GM23338 (cell line): Measurements from ENCODE around the gene FBXO31. TPM values are rescaled to one million over a fixed set of nuclear protein-coding genes. Genes with fewer than 3 reads are reported as not detected.

Experiments used
- ATAC-seq: fragments of 200-7000 bp; cut with Tn5 transposase; 3 replicates; pipeline ENCODE4 v1.9.1; 2020
- DNase-seq: peaks from one replicate; pipeline ENCODE4 v3.0.0-alpha.2; 2015; ENCODE audit warnings: low spot score
- H2AFZ ChIP-seq: fragments of 200-600 bp; sonication (generic); 2 replicates; pipeline ENCODE4 v1.8.0; 2016; ENCODE audit warnings: antibody characterized with exemption, mild to moderate bottlenecking, moderate library complexity
- H3F3A ChIP-seq: fragments of 200-600 bp; sonication (generic); replicated peaks from 2 replicates; pipeline ENCODE4 v1.8.0; 2017; ENCODE audit warnings: antibody characterized with exemption, mixed run types, low read depth
- H3K27ac ChIP-seq: fragments of 200-600 bp; sonication (generic); 2 replicates; pipeline ENCODE4 v1.6.1; 2016; ENCODE audit warnings: low read depth
- H3K27me3 ChIP-seq: fragments of 200-600 bp; sonication (generic); 2 replicates; pipeline ENCODE4 v1.8.0; 2016; ENCODE audit warnings: mild to moderate bottlenecking, mixed run types, moderate library complexity; ENCODE audit not compliant: insufficient read depth
- H3K36me3 ChIP-seq: fragments of 200-600 bp; sonication (generic); 2 replicates; pipeline ENCODE4 v1.8.0; 2016; ENCODE audit warnings: mild to moderate bottlenecking; ENCODE audit not compliant: insufficient read depth
- H3K4me1 ChIP-seq: fragments of 200-600 bp; sonication (generic); 2 replicates; pipeline ENCODE4 v1.8.0; 2016; ENCODE audit warnings: mild to moderate bottlenecking, moderate library complexity; ENCODE audit not compliant: insufficient read depth
- H3K4me2 ChIP-seq: fragments of 200-600 bp; sonication (generic); 2 replicates; pipeline ENCODE4 v1.7.1; 2017; ENCODE audit warnings: mixed run types
- H3K4me3 ChIP-seq: fragments of 200-600 bp; sonication (generic); 2 replicates; pipeline ENCODE4 v1.6.1; 2016; ENCODE audit warnings: mixed run types
- H3K79me2 ChIP-seq: fragments of 200-600 bp; sonication (generic); replicated peaks from 2 replicates; pipeline ENCODE4 v1.8.0; 2017; ENCODE audit warnings: mild to moderate bottlenecking; ENCODE audit not compliant: insufficient read depth
- H3K9me2 ChIP-seq: fragments of 200-600 bp; sonication (generic); 2 replicates; pipeline ENCODE4 v1.8.0; 2017; ENCODE audit not compliant: insufficient read depth
- H4K20me1 ChIP-seq: fragments of 200-600 bp; sonication (generic); replicated peaks from 2 replicates; pipeline ENCODE4 v1.8.0; 2017; ENCODE audit warnings: mild to moderate bottlenecking; ENCODE audit not compliant: insufficient read depth
- H3K27ac Mint-ChIP-seq: 2 replicates; pipeline ENCODE4 v1.8.0; 2020; ENCODE audit warnings: inconsistent platforms, mild to moderate bottlenecking, moderate library complexity, mixed read lengths
- H3K27me3 Mint-ChIP-seq: 3 replicates; pipeline ENCODE4 v1.8.0; 2022; ENCODE audit warnings: low read depth, mild to moderate bottlenecking, moderate library complexity, mixed read lengths, inconsistent platforms; ENCODE audit not compliant: insufficient read depth, poor library complexity
- H3K36me3 Mint-ChIP-seq: 3 replicates; pipeline ENCODE4 v1.8.0; 2021; ENCODE audit warnings: low read depth, mild to moderate bottlenecking, inconsistent platforms, moderate library complexity, mixed read lengths
- H3K4me1 Mint-ChIP-seq: 3 replicates; pipeline ENCODE4 v1.8.0; 2020; ENCODE audit warnings: mild to moderate bottlenecking, inconsistent platforms, mixed read lengths
- H3K4me3 Mint-ChIP-seq: 3 replicates; pipeline ENCODE4 v1.8.0; 2021; ENCODE audit warnings: moderate library complexity, mild to moderate bottlenecking, inconsistent platforms, mixed read lengths
- H3K9me3 Mint-ChIP-seq: 3 replicates; pipeline ENCODE4 v1.8.0; 2020; ENCODE audit warnings: moderate library complexity, mild to moderate bottlenecking, inconsistent platforms, mixed read lengths
- CREB1 ChIP-seq: fragments of 250-450 bp; sonication (Bioruptor Pico); IDR thresholded peaks from 2 replicates; pipeline ENCODE4 v1.5.0; 2020; ENCODE audit warnings: low read depth, mild to moderate bottlenecking, moderate library complexity
- EZH2 ChIP-seq: fragments of 200-600 bp; sonication (generic); IDR thresholded peaks from one replicate; pipeline ENCODE4 v1.8.0; 2017; ENCODE audit warnings: antibody characterized with exemption, mild to moderate bottlenecking, low read depth; ENCODE audit not compliant: unreplicated experiment
- EZH2phosphoT487 ChIP-seq: fragments of 200-600 bp; sonication (generic); IDR thresholded peaks from one replicate; pipeline ENCODE4 v1.8.1; 2018; ENCODE audit warnings: antibody characterized with exemption; ENCODE audit not compliant: unreplicated experiment
- JUNB ChIP-seq: IDR thresholded peaks from one replicate; pipeline ENCODE4 v1.6.1; 2016; ENCODE audit warnings: antibody characterized with exemption; ENCODE audit not compliant: unreplicated experiment
- NANOG ChIP-seq: IDR thresholded peaks from 2 replicates; pipeline ENCODE4 v1.6.1; 2016; ENCODE audit warnings: antibody characterized with exemption, borderline replicate concordance
- POLR2AphosphoS5 ChIP-seq: IDR thresholded peaks from 2 replicates; pipeline ENCODE4 v1.6.1; 2016; ENCODE audit warnings: antibody characterized with exemption, low read depth
- STAT1 ChIP-seq: IDR thresholded peaks from one replicate; pipeline ENCODE4 v1.6.1; 2016; ENCODE audit warnings: antibody characterized with exemption; ENCODE audit not compliant: unreplicated experiment
- ZNF114 ChIP-seq: fragments of 250-450 bp; sonication (Bioruptor Pico); IDR thresholded peaks from 2 replicates; pipeline ENCODE4 v1.5.0; 2020; ENCODE audit warnings: mild to moderate bottlenecking, moderate library complexity
- ZNF331 ChIP-seq: fragments of 250-450 bp; sonication (Bioruptor Pico); IDR thresholded peaks from 2 replicates; pipeline ENCODE4 v1.5.0; 2020; ENCODE audit warnings: low read depth, mild to moderate bottlenecking, moderate library complexity
- polyA plus RNA-seq: library from polyadenylated mRNA; unstranded; fragments of >200 nt; fragmentation: Nextera tagmentation; extraction: Ambion mirVana; gene quantifications from 2 replicates; pipeline ENCODE4 v1.2.1, GENCODE V29; 2016
- total RNA-seq: library from RNA; depleted of rRNA; stranded (reverse); fragments of >200 nt; shearing (Covaris generic); gene quantifications from 2 replicates; pipeline ENCODE4 v1.2.3, GENCODE V29; 2014
- TF ChIP-seq, protein P1 (sequence below): IDR thresholded peaks from one replicate; pipeline ENCODE4 v1.6.1; 2018; ENCODE audit warnings: antibody characterized with exemption; ENCODE audit not compliant: unreplicated experiment
- TF ChIP-seq, protein P2 (sequence below): fragments of 250-450 bp; sonication (Bioruptor Pico); IDR thresholded peaks from 2 replicates; pipeline ENCODE4 v1.5.0; 2020; ENCODE audit warnings: mild to moderate bottlenecking, moderate library complexity
- TF ChIP-seq, protein P3 (sequence below): IDR thresholded peaks from 2 replicates; pipeline ENCODE4 v1.6.1; 2016; ENCODE audit warnings: antibody characterized with exemption
- TF ChIP-seq, protein P4 (sequence below), 2 experiments: fragments of 200-600 bp in 1 of 2; sonication (generic) in 1 of 2; conservative IDR thresholded peaks; 2 replicates each; pipeline versions ENCODE4 v1.5.1 to v1.6.1; 2016 to 2017; ENCODE audit warnings: antibody characterized with exemption in 2 of 2, low read depth in 2 of 2, mild to moderate bottlenecking in 2 of 2, moderate library complexity in 1 of 2

FBXO31 gene
- total and polyA plus RNA-seq, 2 experiments from 2014 or later = 7.0 to 23.8 TPM

DNA sequence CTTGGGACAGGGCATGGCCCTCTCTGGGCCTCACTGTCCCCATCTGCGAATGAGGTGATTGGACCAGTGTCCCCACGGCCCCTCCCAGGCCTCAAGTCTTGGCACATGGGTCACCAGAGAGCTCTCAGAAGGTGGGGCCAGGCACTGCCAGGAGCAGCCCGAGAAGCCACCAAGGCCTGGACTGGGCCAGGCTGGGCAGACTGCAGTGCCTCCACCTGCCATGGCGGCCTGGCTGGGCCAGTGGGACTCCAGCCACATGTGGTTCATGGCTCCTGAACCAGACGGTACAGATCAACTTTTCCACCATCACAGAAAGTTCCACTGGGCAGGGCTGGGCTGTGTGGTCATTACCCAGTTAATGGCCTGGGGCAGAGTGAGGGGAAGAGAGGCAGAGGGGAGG, 86.2 kb downstream of the FBXO31 start:
- Histone ChIP-seq H3K4me1 (no peaks in the 10 kb centered on the region), H3K79me2 (no peaks in the 10 kb centered on the region), H3K36me3 (no peaks in the 10 kb centered on the region), H3K27me3 (no peaks in the 10 kb centered on the region), H3K27ac (no peak overlapping the region), H4K20me1 (no peaks in the 10 kb centered on the region), H3K4me3 (no peak overlapping the region), H2AFZ (no peak overlapping the region), H3K9me2 (no peaks in the 10 kb centered on the region), H3K4me2 (no peak overlapping the region), H3F3A (no peaks in the 10 kb centered on the region)
- DNase-seq (no peak), ATAC-seq (no peak)
- peaks cover 4% of the 10 kb centered on the region for H3K36me3 Mint-ChIP-seq
- no peak overlapping the region for H3K27ac Mint-ChIP-seq
- no peak overlapping the region for H3K4me3 Mint-ChIP-seq
- TF ChIP-seq EZH2 (no peak), ZNF331 (no peak), STAT1 (no peak), CREB1 (CRISPR knock-in tag) (no peak), JUNB (no peak), ZNF114 (CRISPR knock-in tag) (no peak), POLR2AphosphoS5 (no peak), EZH2phosphoT487 (no peak), NANOG (no peak)
- TF ChIP-seq, protein P1, sequence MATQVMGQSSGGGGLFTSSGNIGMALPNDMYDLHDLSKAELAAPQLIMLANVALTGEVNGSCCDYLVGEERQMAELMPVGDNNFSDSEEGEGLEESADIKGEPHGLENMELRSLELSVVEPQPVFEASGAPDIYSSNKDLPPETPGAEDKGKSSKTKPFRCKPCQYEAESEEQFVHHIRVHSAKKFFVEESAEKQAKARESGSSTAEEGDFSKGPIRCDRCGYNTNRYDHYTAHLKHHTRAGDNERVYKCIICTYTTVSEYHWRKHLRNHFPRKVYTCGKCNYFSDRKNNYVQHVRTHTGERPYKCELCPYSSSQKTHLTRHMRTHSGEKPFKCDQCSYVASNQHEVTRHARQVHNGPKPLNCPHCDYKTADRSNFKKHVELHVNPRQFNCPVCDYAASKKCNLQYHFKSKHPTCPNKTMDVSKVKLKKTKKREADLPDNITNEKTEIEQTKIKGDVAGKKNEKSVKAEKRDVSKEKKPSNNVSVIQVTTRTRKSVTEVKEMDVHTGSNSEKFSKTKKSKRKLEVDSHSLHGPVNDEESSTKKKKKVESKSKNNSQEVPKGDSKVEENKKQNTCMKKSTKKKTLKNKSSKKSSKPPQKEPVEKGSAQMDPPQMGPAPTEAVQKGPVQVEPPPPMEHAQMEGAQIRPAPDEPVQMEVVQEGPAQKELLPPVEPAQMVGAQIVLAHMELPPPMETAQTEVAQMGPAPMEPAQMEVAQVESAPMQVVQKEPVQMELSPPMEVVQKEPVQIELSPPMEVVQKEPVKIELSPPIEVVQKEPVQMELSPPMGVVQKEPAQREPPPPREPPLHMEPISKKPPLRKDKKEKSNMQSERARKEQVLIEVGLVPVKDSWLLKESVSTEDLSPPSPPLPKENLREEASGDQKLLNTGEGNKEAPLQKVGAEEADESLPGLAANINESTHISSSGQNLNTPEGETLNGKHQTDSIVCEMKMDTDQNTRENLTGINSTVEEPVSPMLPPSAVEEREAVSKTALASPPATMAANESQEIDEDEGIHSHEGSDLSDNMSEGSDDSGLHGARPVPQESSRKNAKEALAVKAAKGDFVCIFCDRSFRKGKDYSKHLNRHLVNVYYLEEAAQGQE = no peak
- TF ChIP-seq, protein P2, sequence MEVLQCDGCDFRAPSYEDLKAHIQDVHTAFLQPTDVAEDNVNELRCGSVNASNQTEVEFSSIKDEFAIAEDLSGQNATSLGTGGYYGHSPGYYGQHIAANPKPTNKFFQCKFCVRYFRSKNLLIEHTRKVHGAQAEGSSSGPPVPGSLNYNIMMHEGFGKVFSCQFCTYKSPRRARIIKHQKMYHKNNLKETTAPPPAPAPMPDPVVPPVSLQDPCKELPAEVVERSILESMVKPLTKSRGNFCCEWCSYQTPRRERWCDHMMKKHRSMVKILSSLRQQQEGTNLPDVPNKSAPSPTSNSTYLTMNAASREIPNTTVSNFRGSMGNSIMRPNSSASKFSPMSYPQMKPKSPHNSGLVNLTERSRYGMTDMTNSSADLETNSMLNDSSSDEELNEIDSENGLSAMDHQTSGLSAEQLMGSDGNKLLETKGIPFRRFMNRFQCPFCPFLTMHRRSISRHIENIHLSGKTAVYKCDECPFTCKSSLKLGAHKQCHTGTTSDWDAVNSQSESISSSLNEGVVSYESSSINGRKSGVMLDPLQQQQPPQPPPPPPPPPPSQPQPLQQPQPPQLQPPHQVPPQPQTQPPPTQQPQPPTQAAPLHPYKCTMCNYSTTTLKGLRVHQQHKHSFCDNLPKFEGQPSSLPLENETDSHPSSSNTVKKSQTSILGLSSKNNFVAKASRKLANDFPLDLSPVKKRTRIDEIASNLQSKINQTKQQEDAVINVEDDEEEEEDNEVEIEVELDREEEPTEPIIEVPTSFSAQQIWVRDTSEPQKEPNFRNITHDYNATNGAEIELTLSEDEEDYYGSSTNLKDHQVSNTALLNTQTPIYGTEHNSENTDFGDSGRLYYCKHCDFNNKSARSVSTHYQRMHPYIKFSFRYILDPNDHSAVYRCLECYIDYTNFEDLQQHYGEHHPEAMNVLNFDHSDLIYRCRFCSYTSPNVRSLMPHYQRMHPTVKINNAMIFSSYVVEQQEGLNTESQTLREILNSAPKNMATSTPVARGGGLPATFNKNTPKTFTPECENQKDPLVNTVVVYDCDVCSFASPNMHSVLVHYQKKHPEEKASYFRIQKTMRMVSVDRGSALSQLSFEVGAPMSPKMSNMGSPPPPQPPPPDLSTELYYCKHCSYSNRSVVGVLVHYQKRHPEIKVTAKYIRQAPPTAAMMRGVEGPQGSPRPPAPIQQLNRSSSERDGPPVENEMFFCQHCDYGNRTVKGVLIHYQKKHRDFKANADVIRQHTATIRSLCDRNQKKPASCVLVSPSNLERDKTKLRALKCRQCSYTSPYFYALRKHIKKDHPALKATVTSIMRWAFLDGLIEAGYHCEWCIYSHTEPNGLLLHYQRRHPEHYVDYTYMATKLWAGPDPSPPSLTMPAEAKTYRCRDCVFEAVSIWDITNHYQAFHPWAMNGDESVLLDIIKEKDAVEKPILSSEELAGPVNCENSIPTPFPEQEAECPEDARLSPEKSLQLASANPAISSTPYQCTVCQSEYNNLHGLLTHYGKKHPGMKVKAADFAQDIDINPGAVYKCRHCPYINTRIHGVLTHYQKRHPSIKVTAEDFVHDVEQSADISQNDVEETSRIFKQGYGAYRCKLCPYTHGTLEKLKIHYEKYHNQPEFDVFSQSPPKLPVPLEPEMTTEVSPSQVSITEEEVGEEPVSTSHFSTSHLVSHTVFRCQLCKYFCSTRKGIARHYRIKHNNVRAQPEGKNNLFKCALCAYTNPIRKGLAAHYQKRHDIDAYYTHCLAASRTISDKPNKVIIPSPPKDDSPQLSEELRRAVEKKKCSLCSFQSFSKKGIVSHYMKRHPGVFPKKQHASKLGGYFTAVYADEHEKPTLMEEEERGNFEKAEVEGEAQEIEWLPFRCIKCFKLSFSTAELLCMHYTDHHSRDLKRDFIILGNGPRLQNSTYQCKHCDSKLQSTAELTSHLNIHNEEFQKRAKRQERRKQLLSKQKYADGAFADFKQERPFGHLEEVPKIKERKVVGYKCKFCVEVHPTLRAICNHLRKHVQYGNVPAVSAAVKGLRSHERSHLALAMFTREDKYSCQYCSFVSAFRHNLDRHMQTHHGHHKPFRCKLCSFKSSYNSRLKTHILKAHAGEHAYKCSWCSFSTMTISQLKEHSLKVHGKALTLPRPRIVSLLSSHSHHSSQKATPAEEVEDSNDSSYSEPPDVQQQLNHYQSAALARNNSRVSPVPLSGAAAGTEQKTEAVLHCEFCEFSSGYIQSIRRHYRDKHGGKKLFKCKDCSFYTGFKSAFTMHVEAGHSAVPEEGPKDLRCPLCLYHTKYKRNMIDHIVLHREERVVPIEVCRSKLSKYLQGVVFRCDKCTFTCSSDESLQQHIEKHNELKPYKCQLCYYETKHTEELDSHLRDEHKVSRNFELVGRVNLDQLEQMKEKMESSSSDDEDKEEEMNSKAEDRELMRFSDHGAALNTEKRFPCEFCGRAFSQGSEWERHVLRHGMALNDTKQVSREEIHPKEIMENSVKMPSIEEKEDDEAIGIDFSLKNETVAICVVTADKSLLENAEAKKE (CRISPR knock-in tag) = no peak
- TF ChIP-seq, protein P3, sequence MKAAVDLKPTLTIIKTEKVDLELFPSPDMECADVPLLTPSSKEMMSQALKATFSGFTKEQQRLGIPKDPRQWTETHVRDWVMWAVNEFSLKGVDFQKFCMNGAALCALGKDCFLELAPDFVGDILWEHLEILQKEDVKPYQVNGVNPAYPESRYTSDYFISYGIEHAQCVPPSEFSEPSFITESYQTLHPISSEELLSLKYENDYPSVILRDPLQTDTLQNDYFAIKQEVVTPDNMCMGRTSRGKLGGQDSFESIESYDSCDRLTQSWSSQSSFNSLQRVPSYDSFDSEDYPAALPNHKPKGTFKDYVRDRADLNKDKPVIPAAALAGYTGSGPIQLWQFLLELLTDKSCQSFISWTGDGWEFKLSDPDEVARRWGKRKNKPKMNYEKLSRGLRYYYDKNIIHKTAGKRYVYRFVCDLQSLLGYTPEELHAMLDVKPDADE = no peak
- TF ChIP-seq, protein P4, sequence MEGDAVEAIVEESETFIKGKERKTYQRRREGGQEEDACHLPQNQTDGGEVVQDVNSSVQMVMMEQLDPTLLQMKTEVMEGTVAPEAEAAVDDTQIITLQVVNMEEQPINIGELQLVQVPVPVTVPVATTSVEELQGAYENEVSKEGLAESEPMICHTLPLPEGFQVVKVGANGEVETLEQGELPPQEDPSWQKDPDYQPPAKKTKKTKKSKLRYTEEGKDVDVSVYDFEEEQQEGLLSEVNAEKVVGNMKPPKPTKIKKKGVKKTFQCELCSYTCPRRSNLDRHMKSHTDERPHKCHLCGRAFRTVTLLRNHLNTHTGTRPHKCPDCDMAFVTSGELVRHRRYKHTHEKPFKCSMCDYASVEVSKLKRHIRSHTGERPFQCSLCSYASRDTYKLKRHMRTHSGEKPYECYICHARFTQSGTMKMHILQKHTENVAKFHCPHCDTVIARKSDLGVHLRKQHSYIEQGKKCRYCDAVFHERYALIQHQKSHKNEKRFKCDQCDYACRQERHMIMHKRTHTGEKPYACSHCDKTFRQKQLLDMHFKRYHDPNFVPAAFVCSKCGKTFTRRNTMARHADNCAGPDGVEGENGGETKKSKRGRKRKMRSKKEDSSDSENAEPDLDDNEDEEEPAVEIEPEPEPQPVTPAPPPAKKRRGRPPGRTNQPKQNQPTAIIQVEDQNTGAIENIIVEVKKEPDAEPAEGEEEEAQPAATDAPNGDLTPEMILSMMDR (conservative IDR thresholded peaks at IDR 0.05; ENCODE audit: low read depth in 2 of 2) = no peak
- peaks cover 3% of the 10 kb centered on the region; the same call in 2 of the 3 replicates for H3K9me3 Mint-ChIP-seq
- peaks cover 3% of the 10 kb centered on the region; the same call in 1 of the 3 replicates for H3K4me1 Mint-ChIP-seq
- peaks cover 11% of the 10 kb centered on the region for H3K27me3 Mint-ChIP-seq
